HCT116 (cell line): ENCODE measurements around the gene LCN6.

ENCODE experiments used
- CEBPB ChIP-seq: IDR thresholded peaks from 2 replicates; pipeline ENCODE4 v1.6.1; 2012; ENCODE audit warnings: low read depth
- RAD21 ChIP-seq: IDR thresholded peaks from 2 replicates; pipeline ENCODE4 v1.6.1; 2012; ENCODE audit warnings: low read depth, mild to moderate bottlenecking
- TF ChIP-seq, protein P1 (sequence below): IDR thresholded peaks from 2 replicates; pipeline ENCODE4 v1.6.1; 2011; ENCODE audit warnings: mild to moderate bottlenecking, low read length, moderate library complexity; ENCODE audit not compliant: insufficient replicate concordance; ENCODE audit errors: extremely low read depth
- TF ChIP-seq, protein P2 (sequence below), 3 experiments: fragments of 200-600 bp in 1 of 3; sonication (generic) in 1 of 3; IDR thresholded peaks in 2 of 3; conservative IDR thresholded peaks in 1 of 3; 2 replicates each; pipeline ENCODE4 v1.5.1; 2012 to 2017; ENCODE audit warnings: low read depth in 2 of 3, low read length in 2 of 3, antibody characterized with exemption in 1 of 3, borderline replicate concordance in 1 of 3, control low read depth in 1 of 3, mild to moderate bottlenecking in 1 of 3, mixed read lengths in 1 of 3, mixed run types in 1 of 3, moderate library complexity in 1 of 3; ENCODE audit not compliant: insufficient read depth in 1 of 3
- TF ChIP-seq, protein P3 (sequence below): IDR thresholded peaks from 2 replicates; pipeline ENCODE4 v1.6.1; 2012; ENCODE audit warnings: low read depth

DNA sequence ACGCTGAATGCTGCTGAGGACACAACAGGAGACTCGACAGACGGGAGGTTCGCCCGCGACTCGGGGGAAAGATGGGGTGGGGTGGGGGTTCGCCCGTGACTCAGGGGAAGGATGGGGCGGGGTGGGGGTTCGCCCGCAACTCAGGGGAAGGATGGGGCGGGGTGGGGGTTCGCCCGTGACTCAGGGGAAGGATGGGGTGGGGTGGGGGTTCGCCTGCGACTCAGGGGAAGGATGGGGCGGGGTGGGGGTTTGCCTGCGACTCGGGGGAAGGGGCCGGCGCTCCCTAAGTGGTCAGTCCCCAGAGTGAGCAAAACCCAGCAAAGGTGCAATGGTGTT lies 2.2 kb downstream of the LCN6 start:
- TF ChIP-seq, protein P1, sequence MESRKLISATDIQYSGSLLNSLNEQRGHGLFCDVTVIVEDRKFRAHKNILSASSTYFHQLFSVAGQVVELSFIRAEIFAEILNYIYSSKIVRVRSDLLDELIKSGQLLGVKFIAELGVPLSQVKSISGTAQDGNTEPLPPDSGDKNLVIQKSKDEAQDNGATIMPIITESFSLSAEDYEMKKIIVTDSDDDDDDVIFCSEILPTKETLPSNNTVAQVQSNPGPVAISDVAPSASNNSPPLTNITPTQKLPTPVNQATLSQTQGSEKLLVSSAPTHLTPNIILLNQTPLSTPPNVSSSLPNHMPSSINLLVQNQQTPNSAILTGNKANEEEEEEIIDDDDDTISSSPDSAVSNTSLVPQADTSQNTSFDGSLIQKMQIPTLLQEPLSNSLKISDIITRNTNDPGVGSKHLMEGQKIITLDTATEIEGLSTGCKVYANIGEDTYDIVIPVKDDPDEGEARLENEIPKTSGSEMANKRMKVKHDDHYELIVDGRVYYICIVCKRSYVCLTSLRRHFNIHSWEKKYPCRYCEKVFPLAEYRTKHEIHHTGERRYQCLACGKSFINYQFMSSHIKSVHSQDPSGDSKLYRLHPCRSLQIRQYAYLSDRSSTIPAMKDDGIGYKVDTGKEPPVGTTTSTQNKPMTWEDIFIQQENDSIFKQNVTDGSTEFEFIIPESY: no peak
- TF ChIP-seq, protein P2, sequence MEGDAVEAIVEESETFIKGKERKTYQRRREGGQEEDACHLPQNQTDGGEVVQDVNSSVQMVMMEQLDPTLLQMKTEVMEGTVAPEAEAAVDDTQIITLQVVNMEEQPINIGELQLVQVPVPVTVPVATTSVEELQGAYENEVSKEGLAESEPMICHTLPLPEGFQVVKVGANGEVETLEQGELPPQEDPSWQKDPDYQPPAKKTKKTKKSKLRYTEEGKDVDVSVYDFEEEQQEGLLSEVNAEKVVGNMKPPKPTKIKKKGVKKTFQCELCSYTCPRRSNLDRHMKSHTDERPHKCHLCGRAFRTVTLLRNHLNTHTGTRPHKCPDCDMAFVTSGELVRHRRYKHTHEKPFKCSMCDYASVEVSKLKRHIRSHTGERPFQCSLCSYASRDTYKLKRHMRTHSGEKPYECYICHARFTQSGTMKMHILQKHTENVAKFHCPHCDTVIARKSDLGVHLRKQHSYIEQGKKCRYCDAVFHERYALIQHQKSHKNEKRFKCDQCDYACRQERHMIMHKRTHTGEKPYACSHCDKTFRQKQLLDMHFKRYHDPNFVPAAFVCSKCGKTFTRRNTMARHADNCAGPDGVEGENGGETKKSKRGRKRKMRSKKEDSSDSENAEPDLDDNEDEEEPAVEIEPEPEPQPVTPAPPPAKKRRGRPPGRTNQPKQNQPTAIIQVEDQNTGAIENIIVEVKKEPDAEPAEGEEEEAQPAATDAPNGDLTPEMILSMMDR (IDR thresholded peaks at IDR 0.05 in 2 of 3, conservative IDR thresholded peaks at IDR 0.05 in 1 of 3; ENCODE audit: borderline replicate concordance in 1 of 3, insufficient read depth in 1 of 3, low read depth in 2 of 3, low read length in 2 of 3): no peak
- TF ChIP-seq, protein P3, sequence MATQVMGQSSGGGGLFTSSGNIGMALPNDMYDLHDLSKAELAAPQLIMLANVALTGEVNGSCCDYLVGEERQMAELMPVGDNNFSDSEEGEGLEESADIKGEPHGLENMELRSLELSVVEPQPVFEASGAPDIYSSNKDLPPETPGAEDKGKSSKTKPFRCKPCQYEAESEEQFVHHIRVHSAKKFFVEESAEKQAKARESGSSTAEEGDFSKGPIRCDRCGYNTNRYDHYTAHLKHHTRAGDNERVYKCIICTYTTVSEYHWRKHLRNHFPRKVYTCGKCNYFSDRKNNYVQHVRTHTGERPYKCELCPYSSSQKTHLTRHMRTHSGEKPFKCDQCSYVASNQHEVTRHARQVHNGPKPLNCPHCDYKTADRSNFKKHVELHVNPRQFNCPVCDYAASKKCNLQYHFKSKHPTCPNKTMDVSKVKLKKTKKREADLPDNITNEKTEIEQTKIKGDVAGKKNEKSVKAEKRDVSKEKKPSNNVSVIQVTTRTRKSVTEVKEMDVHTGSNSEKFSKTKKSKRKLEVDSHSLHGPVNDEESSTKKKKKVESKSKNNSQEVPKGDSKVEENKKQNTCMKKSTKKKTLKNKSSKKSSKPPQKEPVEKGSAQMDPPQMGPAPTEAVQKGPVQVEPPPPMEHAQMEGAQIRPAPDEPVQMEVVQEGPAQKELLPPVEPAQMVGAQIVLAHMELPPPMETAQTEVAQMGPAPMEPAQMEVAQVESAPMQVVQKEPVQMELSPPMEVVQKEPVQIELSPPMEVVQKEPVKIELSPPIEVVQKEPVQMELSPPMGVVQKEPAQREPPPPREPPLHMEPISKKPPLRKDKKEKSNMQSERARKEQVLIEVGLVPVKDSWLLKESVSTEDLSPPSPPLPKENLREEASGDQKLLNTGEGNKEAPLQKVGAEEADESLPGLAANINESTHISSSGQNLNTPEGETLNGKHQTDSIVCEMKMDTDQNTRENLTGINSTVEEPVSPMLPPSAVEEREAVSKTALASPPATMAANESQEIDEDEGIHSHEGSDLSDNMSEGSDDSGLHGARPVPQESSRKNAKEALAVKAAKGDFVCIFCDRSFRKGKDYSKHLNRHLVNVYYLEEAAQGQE: no peak
- TF ChIP-seq RAD21: no peak
- no peak for TF ChIP-seq CEBPB
